A549 (cell line): Measurements from ENCODE around the gene ZBTB16. TPM values are rescaled to one million over a fixed set of nuclear protein-coding genes. Genes with fewer than 3 reads are reported as not detected.
A peak's percentile ranks its signal among the peaks of the same experiment; 100 is the strongest.

ENCODE experiments used
- ATAC-seq, 2 experiments: fragments of 200-7000 bp in 1 of 2; fragments of >200 bp in 1 of 2; cut with Nextera tagmentation in 1 of 2; cut with Tn5 transposase in 1 of 2; 3 replicates each; pipeline versions ENCODE4 v1.8.0 to v1.9.1; 2018 to 2020; ENCODE audit warnings: mild to moderate bottlenecking in 1 of 2, moderate library complexity in 1 of 2
- CTCF ChIA-PET: fragments of 300-600 bp; sonication (Branson Sonifier 250); formaldehyde crosslinking; extraction: SDS; loops from one replicate; lab custom pipeline; 2021; ENCODE audit warnings: antibody characterized with exemption, inconsistent platforms; lab: Yijun Ruan, JAX
- POLR2A ChIA-PET: fragments of 350-600 bp; formaldehyde crosslinking; extraction: SDS; loops from one replicate; lab custom pipeline; 2021; ENCODE audit warnings: antibody characterized with exemption, inconsistent platforms; lab: Yijun Ruan, JAX
- DNase-seq, 2 experiments: peaks; one replicate each; pipeline versions ENCODE4 v3.0.0 to v3.0.0-alpha.2; 2011 to 2016; ENCODE audit warnings: low read depth in 1 of 2, low spot score in 1 of 2
- FAIRE-seq: peaks from 2 replicates; lab custom pipeline; 2011; peaks lifted over from hg19 to GRCh38; lab: Jason Lieb, UNC
- H3K27ac ChIP-seq, 2 experiments: fragments of >200 bp; sonication (Bioruptor Twin); formaldehyde crosslinking; 3 replicates each; pipeline ENCODE4 v1.5.1; 2016 to 2017
- H3K4me1 ChIP-seq: fragments of >200 bp; sonication (Bioruptor Twin); formaldehyde crosslinking; 3 replicates; pipeline ENCODE4 v1.6.1; 2016
- H3K4me2 ChIP-seq: fragments of >200 bp; sonication (Bioruptor Twin); formaldehyde crosslinking; 3 replicates; pipeline ENCODE4 v1.6.1; 2016
- H3K4me3 ChIP-seq: fragments of >200 bp; sonication (Bioruptor Twin); formaldehyde crosslinking; 3 replicates; pipeline ENCODE4 v1.5.1; 2016
- H3K9me3 ChIP-seq: fragments of >200 bp; sonication (Bioruptor Twin); formaldehyde crosslinking; 3 replicates; pipeline ENCODE4 v1.6.1; 2016
- CBX8 ChIP-seq: fragments of 200-600 bp; sonication (generic); IDR thresholded peaks from 2 replicates; pipeline ENCODE4 v1.6.1; 2016
- CHD2 ChIP-seq: fragments of 150-350 bp; IDR thresholded peaks from 2 replicates; pipeline ENCODE4 v1.6.1; 2014; ENCODE audit warnings: low read length; ENCODE audit not compliant: partially characterized antibody
- EHMT2 ChIP-seq: fragments of 200-600 bp; sonication (generic); IDR thresholded peaks from 2 replicates; pipeline ENCODE4 v1.6.1; 2016; ENCODE audit warnings: antibody characterized with exemption, low read depth, mild to moderate bottlenecking, moderate library complexity
- FOXS1 ChIP-seq: fragments of 250-450 bp; sonication (Bioruptor Pico); IDR thresholded peaks from 2 replicates; pipeline ENCODE4 v1.5.0; 2020; ENCODE audit warnings: mild to moderate bottlenecking, moderate library complexity
- HDAC2 ChIP-seq: fragments of 200-600 bp; sonication (generic); IDR thresholded peaks from 2 replicates; pipeline ENCODE4 v1.6.1; 2016
- HES2 ChIP-seq: fragments of >200 bp; sonication (Bioruptor Twin); formaldehyde crosslinking; IDR thresholded peaks from 2 replicates; pipeline ENCODE4 v1.6.1; 2016
- HEYL ChIP-seq: fragments of 250-450 bp; sonication (Bioruptor Pico); IDR thresholded peaks from 2 replicates; pipeline ENCODE4 v1.8.0; 2021; ENCODE audit warnings: mild to moderate bottlenecking, moderate library complexity
- HOXB13 ChIP-seq: fragments of 250-450 bp; sonication (Bioruptor Pico); IDR thresholded peaks from 2 replicates; pipeline ENCODE4 v1.5.0; 2020; ENCODE audit warnings: low read depth, mild to moderate bottlenecking, moderate library complexity
- JUN ChIP-seq, 2 experiments: fragments of >200 bp; sonication (Bioruptor Twin); formaldehyde crosslinking; IDR thresholded peaks; 2 replicates in 1 of 2; 3 replicates in 1 of 2; pipeline ENCODE4 v1.6.1; 2016 to 2017
- JUNB ChIP-seq: fragments of >200 bp; sonication (Bioruptor Twin); formaldehyde crosslinking; IDR thresholded peaks from 2 replicates; pipeline ENCODE4 v1.6.1; 2016
- KDM1A ChIP-seq: fragments of 200-600 bp; sonication (generic); IDR thresholded peaks from 2 replicates; pipeline ENCODE4 v1.6.1; 2016; ENCODE audit warnings: low read depth, mild to moderate bottlenecking
- NFE2L2 ChIP-seq: fragments of 150-350 bp; conservative IDR thresholded peaks from 2 replicates; pipeline ENCODE4 v1.6.1; 2014; ENCODE audit warnings: low read length
- NR3C1 ChIP-seq: fragments of >200 bp; sonication (Bioruptor Twin); formaldehyde crosslinking; IDR thresholded peaks from 3 replicates; pipeline ENCODE4 v1.6.1; 2017
- PBX3 ChIP-seq: IDR thresholded peaks from 2 replicates; pipeline ENCODE4 v1.6.1; 2012
- PHF8 ChIP-seq: fragments of 200-600 bp; sonication (generic); IDR thresholded peaks from 2 replicates; pipeline ENCODE4 v1.6.1; 2016; ENCODE audit warnings: low read depth, mild to moderate bottlenecking, antibody characterized with exemption, moderate library complexity, borderline replicate concordance
- RFX5 ChIP-seq: fragments of 450-650 bp; IDR thresholded peaks from 2 replicates; pipeline ENCODE4 v1.7.1; 2014; ENCODE audit warnings: antibody characterized with exemption, mild to moderate bottlenecking, moderate library complexity
- TFCP2L1 ChIP-seq: fragments of 250-450 bp; sonication (Bioruptor Pico); IDR thresholded peaks from 2 replicates; pipeline ENCODE4 v1.5.0; 2021; ENCODE audit warnings: mild to moderate bottlenecking
- ZSCAN20 ChIP-seq: fragments of 250-450 bp; sonication (Bioruptor Pico); IDR thresholded peaks from 2 replicates; pipeline ENCODE4 v1.8.0; 2022; ENCODE audit warnings: mild to moderate bottlenecking, moderate library complexity
- WGBS: methylation state at CpG from one replicate; pipeline ENCODE4 v1.1.6; 2017; ENCODE audit errors: missing lambda C conversion rate; 5-methylcytosine and 5-hydroxymethylcytosine counted together
- polyA plus RNA-seq, 4 experiments: library from polyadenylated mRNA; depleted of rRNA in 3 of 4; stranded (reverse); fragments of >200 nt; fragmentation: RNase III in 1 of 4; extraction: RNeasy Plus Mini Kit Qiagen cat#74134 plus additional on column Dnase treatment in 1 of 4; gene quantifications; 2 replicates in 3 of 4; 3 replicates in 1 of 4; pipeline ENCODE4 v1.2.3, GENCODE V29; 2011 to 2017

The ZBTB16 gene
- polyA plus RNA-seq, 2 of the 4 experiments (the other 2 are of a cell fraction): not detected

GRCh38 chr11:114298710-114299109, 239.2 kb downstream of the ZBTB16 start:
- DNase-seq: no peak
- peaks cover 11% of the 10 kb centered on the region for H3K9me3 ChIP-seq
- H3K4me2 ChIP-seq: peak overlapping the region; percentile 94
- CTCF ChIA-PET: no interaction called here
- FAIRE-seq: no peak
- H3K4me3 ChIP-seq: peak overlapping the region; percentile 75
- ATAC-seq: no peak
- 13% methylated on average over 2 of the region's 2 CpGs for WGBS
- H3K4me1 ChIP-seq: peaks cover 30% of the 10 kb centered on the region
- POLR2A ChIA-PET: interaction anchor here (1.2 kb wide), 1 partner anchor 9 kb away, joined by 3 read pairs; no protein-coding TSS in a partner anchor
- TF ChIP-seq HES2 (no peak), CHD2 (no peak), NFE2L2 (no peak), CBX8 (no peak), EHMT2 (no peak), HEYL (CRISPR knock-in tag) (no peak), HOXB13 (CRISPR knock-in tag) (no peak), JUNB (no peak), HDAC2 (no peak), JUN (IDR thresholded peaks at IDR 0.05) (no peak), PHF8 (no peak), NR3C1 (no peak), ZSCAN20 (CRISPR knock-in tag) (no peak), KDM1A (no peak), FOXS1 (CRISPR knock-in tag) (no peak), PBX3 (no peak), RFX5 (no peak), TFCP2L1 (CRISPR knock-in tag) (no peak)
- peak overlapping the region; percentile 100 for H3K27ac ChIP-seq

Other genes starting within 250 kb of the ZBTB16 start
- gene USP28, start 184.1 kb upstream of the ZBTB16 start, polyA plus RNA-seq (2011; rRNA removed): 31.3 and 41.7 TPM in 2 replicates
- gene USP28, start 184.1 kb upstream of the ZBTB16 start, polyA plus RNA-seq (2017; fragmentation: RNase III; extraction: RNeasy Plus Mini Kit Qiagen cat#74134 plus additional on column Dnase treatment): 14.8 to 17.4 TPM (median 15.4 TPM) in 3 replicates
- gene HTR3B, start 154.9 kb upstream of the ZBTB16 start, polyA plus RNA-seq (2011; rRNA removed): not detected in 2 replicates
- gene HTR3B, start 154.9 kb upstream of the ZBTB16 start, polyA plus RNA-seq (2017; fragmentation: RNase III; extraction: RNeasy Plus Mini Kit Qiagen cat#74134 plus additional on column Dnase treatment): not detected in 3 replicates
- not detected in 2 replicates for gene HTR3A, start 84.6 kb upstream of the ZBTB16 start, polyA plus RNA-seq (2011; rRNA removed)
- gene HTR3A, start 84.6 kb upstream of the ZBTB16 start, polyA plus RNA-seq (2017; fragmentation: RNase III; extraction: RNeasy Plus Mini Kit Qiagen cat#74134 plus additional on column Dnase treatment): not detected in 3 replicates
- gene NNMT, start 236.7 kb downstream of the ZBTB16 start, polyA plus RNA-seq (2011; rRNA removed): 285 and 296 TPM in 2 replicates
- 295 to 421 TPM (median 390 TPM) in 3 replicates for gene NNMT, start 236.7 kb downstream of the ZBTB16 start, polyA plus RNA-seq (2017; fragmentation: RNase III; extraction: RNeasy Plus Mini Kit Qiagen cat#74134 plus additional on column Dnase treatment)